HepG2 (cell line): Measurements from ENCODE around the gene LCN2. TPM values are rescaled to one million over a fixed set of nuclear protein-coding genes. Genes with fewer than 3 reads are reported as not detected.

Source experiments
- BCL6 ChIP-seq: IDR thresholded peaks from 2 replicates; pipeline ENCODE4 v1.6.1; 2016; ENCODE audit warnings: missing genetic modification reagents, missing compliant biosample characterization
- ESRRA ChIP-seq: sonication (generic); formaldehyde crosslinking; IDR thresholded peaks from 2 replicates; pipeline ENCODE4 v1.5.1; 2020; ENCODE audit warnings: mild to moderate bottlenecking, low read depth, missing genetic modification reagents
- HOXA9 ChIP-seq: sonication (generic); formaldehyde crosslinking; IDR thresholded peaks from 2 replicates; pipeline ENCODE4 v1.8.1; 2022; ENCODE audit warnings: missing genetic modification reagents, mild to moderate bottlenecking, moderate library complexity, borderline replicate concordance
- MAF1 ChIP-seq: sonication (generic); formaldehyde crosslinking; IDR thresholded peaks from 2 replicates; pipeline ENCODE4 v1.5.0; 2020; ENCODE audit warnings: missing genetic modification reagents, borderline replicate concordance
- NR3C1 ChIP-seq: sonication (generic); formaldehyde crosslinking; IDR thresholded peaks from 2 replicates; pipeline ENCODE4 v1.4.0; 2020; ENCODE audit warnings: missing genetic modification reagents
- PHF20 ChIP-seq: sonication (generic); formaldehyde crosslinking; IDR thresholded peaks from 2 replicates; pipeline ENCODE4 v1.5.0; 2020; ENCODE audit warnings: mild to moderate bottlenecking, missing genetic modification reagents
- SALL2 ChIP-seq: sonication (generic); formaldehyde crosslinking; IDR thresholded peaks from 2 replicates; pipeline ENCODE4 v1.8.1; 2023; ENCODE audit warnings: mild to moderate bottlenecking, missing genetic modification reagents, inconsistent platforms
- SAP130 ChIP-seq: IDR thresholded peaks from 2 replicates; pipeline ENCODE4 v1.6.1; 2016; ENCODE audit warnings: low read depth
- STAG1 ChIP-seq: sonication (generic); formaldehyde crosslinking; IDR thresholded peaks from 2 replicates; pipeline ENCODE4 v1.4.0; 2020; ENCODE audit warnings: missing genetic modification reagents
- ZFX ChIP-seq: sonication (generic); formaldehyde crosslinking; IDR thresholded peaks from 2 replicates; pipeline ENCODE4 v1.4.0; 2020; ENCODE audit warnings: mild to moderate bottlenecking, low read depth, missing genetic modification reagents, moderate library complexity
- ZMAT3 ChIP-seq: sonication (generic); formaldehyde crosslinking; conservative IDR thresholded peaks from 2 replicates; pipeline ENCODE4 v1.7.0; 2021; ENCODE audit warnings: missing genetic modification reagents
- ZNF143 ChIP-seq: sonication (generic); formaldehyde crosslinking; IDR thresholded peaks from 2 replicates; pipeline ENCODE4 v1.4.0; 2020; ENCODE audit warnings: missing genetic modification reagents
- ZNF329 ChIP-seq: sonication (generic); formaldehyde crosslinking; IDR thresholded peaks from 2 replicates; pipeline ENCODE4 v1.9.0; 2021; ENCODE audit warnings: low read depth, mild to moderate bottlenecking, missing genetic modification reagents
- ZNF567 ChIP-seq: sonication (generic); formaldehyde crosslinking; IDR thresholded peaks from 2 replicates; pipeline ENCODE4 v1.8.1; 2023; ENCODE audit warnings: mild to moderate bottlenecking, missing genetic modification reagents, borderline replicate concordance
- ZNF619 ChIP-seq: sonication (generic); formaldehyde crosslinking; IDR thresholded peaks from 2 replicates; pipeline ENCODE4 v1.4.0; 2020; ENCODE audit warnings: mild to moderate bottlenecking, missing genetic modification reagents
- ZNF780A ChIP-seq: sonication (generic); formaldehyde crosslinking; IDR thresholded peaks from 2 replicates; pipeline ENCODE4 v1.8.0; 2022; ENCODE audit warnings: mild to moderate bottlenecking, missing genetic modification reagents, moderate library complexity
- ZNF883 ChIP-seq: sonication (generic); formaldehyde crosslinking; IDR thresholded peaks from 2 replicates; pipeline ENCODE4 v1.5.1; 2020; ENCODE audit warnings: mild to moderate bottlenecking, missing genetic modification reagents; ENCODE audit errors: not compliant biosample characterization
- polyA plus RNA-seq, 8 experiments: library from polyadenylated mRNA; depleted of rRNA in 3 of 8; stranded (reverse) in 7 of 8; unstranded in 1 of 8; fragments of >200 nt; fragmentation: Illumina TruSeq in 4 of 8; extraction: Trizol in 4 of 8; gene quantifications; 2 replicates each; pipeline versions ENCODE4 v1.2.1 to v1.2.3, GENCODE V29; 2011 to 2016; ENCODE audit warnings: low read depth in 4 of 8, missing spikeins in 1 of 8, mixed read lengths in 1 of 8; ENCODE audit not compliant: insufficient read depth in 1 of 8
- total RNA-seq, 5 experiments: library from RNA; depleted of rRNA; stranded (reverse); fragments of >200 nt; fragmentation: Illumina TruSeq; extraction: Trizol; gene quantifications; 2 replicates each; pipeline ENCODE4 v1.2.3, GENCODE V29; 2016; ENCODE audit warnings: low read depth in 1 of 5
- TF ChIP-seq, protein P1 (sequence below), 2 experiments: fragments of 450-650 bp in 1 of 2; sonication (generic) in 1 of 2; formaldehyde crosslinking; IDR thresholded peaks; 2 replicates each; pipeline versions ENCODE4 v1.5.0 to v1.8.0; 2020 to 2022; ENCODE audit warnings: mild to moderate bottlenecking in 1 of 2, missing genetic modification reagents in 1 of 2
- TF ChIP-seq, protein P2 (sequence below): sonication (generic); formaldehyde crosslinking; IDR thresholded peaks from 2 replicates; pipeline ENCODE4 v1.4.0; 2020; ENCODE audit warnings: missing genetic modification reagents
- TF ChIP-seq, protein P3 (sequence below): sonication (generic); formaldehyde crosslinking; IDR thresholded peaks from 2 replicates; pipeline ENCODE4 v1.4.0; 2020; ENCODE audit warnings: missing genetic modification reagents
- TF ChIP-seq, protein P4 (sequence below): sonication (generic); formaldehyde crosslinking; IDR thresholded peaks from 2 replicates; pipeline ENCODE4 v1.8.0; 2023; ENCODE audit warnings: mild to moderate bottlenecking, missing genetic modification reagents
- TF ChIP-seq, protein P5 (sequence below), 2 experiments: sonication (generic) in 1 of 2; formaldehyde crosslinking in 1 of 2; IDR thresholded peaks; 2 replicates each; pipeline versions ENCODE4 v1.4.0 to v1.6.1; 2018 to 2020; ENCODE audit warnings: missing genetic modification reagents in 2 of 2, borderline replicate concordance in 1 of 2, low read depth in 1 of 2, mild to moderate bottlenecking in 1 of 2, missing biosample characterization in 1 of 2
- TF ChIP-seq, protein P6 (sequence below): sonication (generic); formaldehyde crosslinking; IDR thresholded peaks from 2 replicates; pipeline ENCODE4 v1.8.1; 2023; ENCODE audit warnings: mild to moderate bottlenecking, missing genetic modification reagents, borderline replicate concordance

Gene LCN2
- total and polyA plus RNA-seq, 2 of the 13 experiments (the other 11 are each of a cell fraction or from before 2014, with no cell fraction given), result 0.38 to 1.4 TPM

DNA sequence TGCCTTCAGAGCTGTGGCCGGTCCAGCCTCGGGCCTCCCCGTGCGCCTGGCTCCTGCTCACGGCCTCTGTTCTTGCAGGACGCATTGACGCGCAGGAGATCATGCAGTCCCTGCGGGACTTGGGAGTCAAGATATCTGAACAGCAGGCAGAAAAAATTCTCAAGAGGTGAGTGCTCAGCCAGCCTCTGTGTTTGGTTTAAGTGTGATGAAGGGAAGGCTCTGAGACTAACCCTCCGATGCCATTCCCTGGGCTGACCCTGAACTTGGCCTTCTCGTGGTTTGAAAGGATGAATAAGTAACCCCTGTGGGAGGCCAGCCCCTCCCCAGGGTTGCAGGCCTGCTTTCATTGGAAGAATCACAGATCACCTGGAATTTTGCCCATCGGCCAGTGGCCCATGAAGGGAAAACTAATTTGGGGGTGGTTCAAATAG, 48.0 kb upstream of the LCN2 start (continued):
- TF ChIP-seq, protein P1, sequence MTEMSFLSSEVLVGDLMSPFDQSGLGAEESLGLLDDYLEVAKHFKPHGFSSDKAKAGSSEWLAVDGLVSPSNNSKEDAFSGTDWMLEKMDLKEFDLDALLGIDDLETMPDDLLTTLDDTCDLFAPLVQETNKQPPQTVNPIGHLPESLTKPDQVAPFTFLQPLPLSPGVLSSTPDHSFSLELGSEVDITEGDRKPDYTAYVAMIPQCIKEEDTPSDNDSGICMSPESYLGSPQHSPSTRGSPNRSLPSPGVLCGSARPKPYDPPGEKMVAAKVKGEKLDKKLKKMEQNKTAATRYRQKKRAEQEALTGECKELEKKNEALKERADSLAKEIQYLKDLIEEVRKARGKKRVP (CRISPR knock-in tag; IDR thresholded peaks at IDR 0.05), result no peak
- TF ChIP-seq ZNF619 (CRISPR knock-in tag) (no peak), ZNF567 (CRISPR knock-in tag) (no peak), ZNF143 (CRISPR knock-in tag) (no peak), SAP130 (peak; percentile 48), ESRRA (CRISPR knock-in tag) (no peak), HOXA9 (no peak), STAG1 (no peak), NR3C1 (no peak), PHF20 (CRISPR knock-in tag) (no peak), ZMAT3 (CRISPR knock-in tag) (no peak), ZNF883 (CRISPR knock-in tag) (no peak), BCL6 (CRISPR knock-in tag) (peak; percentile 44; the same call in 1 of the 2 replicates), SALL2 (CRISPR knock-in tag) (no peak), ZFX (CRISPR knock-in tag) (0 out of 2 replicates have a peak, but pooled peaks have one; percentile 15), ZNF780A (CRISPR knock-in tag) (no peak), ZNF329 (CRISPR knock-in tag) (no peak), MAF1 (no peak)
- TF ChIP-seq, protein P2, sequence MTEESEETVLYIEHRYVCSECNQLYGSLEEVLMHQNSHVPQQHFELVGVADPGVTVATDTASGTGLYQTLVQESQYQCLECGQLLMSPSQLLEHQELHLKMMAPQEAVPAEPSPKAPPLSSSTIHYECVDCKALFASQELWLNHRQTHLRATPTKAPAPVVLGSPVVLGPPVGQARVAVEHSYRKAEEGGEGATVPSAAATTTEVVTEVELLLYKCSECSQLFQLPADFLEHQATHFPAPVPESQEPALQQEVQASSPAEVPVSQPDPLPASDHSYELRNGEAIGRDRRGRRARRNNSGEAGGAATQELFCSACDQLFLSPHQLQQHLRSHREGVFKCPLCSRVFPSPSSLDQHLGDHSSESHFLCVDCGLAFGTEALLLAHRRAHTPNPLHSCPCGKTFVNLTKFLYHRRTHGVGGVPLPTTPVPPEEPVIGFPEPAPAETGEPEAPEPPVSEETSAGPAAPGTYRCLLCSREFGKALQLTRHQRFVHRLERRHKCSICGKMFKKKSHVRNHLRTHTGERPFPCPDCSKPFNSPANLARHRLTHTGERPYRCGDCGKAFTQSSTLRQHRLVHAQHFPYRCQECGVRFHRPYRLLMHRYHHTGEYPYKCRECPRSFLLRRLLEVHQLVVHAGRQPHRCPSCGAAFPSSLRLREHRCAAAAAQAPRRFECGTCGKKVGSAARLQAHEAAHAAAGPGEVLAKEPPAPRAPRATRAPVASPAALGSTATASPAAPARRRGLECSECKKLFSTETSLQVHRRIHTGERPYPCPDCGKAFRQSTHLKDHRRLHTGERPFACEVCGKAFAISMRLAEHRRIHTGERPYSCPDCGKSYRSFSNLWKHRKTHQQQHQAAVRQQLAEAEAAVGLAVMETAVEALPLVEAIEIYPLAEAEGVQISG, result 0 out of 2 replicates have a peak, but pooled peaks have one; percentile 16
- TF ChIP-seq, protein P3, sequence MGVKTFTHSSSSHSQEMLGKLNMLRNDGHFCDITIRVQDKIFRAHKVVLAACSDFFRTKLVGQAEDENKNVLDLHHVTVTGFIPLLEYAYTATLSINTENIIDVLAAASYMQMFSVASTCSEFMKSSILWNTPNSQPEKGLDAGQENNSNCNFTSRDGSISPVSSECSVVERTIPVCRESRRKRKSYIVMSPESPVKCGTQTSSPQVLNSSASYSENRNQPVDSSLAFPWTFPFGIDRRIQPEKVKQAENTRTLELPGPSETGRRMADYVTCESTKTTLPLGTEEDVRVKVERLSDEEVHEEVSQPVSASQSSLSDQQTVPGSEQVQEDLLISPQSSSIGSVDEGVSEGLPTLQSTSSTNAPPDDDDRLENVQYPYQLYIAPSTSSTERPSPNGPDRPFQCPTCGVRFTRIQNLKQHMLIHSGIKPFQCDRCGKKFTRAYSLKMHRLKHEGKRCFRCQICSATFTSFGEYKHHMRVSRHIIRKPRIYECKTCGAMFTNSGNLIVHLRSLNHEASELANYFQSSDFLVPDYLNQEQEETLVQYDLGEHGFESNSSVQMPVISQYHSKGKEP (CRISPR knock-in tag), result no peak
- TF ChIP-seq, protein P4, sequence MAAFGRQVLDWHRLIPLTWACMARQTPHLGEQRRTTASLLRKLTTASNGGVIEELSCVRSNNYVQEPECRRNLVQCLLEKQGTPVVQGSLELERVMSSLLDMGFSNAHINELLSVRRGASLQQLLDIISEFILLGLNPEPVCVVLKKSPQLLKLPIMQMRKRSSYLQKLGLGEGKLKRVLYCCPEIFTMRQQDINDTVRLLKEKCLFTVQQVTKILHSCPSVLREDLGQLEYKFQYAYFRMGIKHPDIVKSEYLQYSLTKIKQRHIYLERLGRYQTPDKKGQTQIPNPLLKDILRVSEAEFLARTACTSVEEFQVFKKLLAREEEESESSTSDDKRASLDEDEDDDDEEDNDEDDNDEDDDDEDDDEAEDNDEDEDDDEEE (CRISPR knock-in tag), result no peak
- TF ChIP-seq, protein P5, sequence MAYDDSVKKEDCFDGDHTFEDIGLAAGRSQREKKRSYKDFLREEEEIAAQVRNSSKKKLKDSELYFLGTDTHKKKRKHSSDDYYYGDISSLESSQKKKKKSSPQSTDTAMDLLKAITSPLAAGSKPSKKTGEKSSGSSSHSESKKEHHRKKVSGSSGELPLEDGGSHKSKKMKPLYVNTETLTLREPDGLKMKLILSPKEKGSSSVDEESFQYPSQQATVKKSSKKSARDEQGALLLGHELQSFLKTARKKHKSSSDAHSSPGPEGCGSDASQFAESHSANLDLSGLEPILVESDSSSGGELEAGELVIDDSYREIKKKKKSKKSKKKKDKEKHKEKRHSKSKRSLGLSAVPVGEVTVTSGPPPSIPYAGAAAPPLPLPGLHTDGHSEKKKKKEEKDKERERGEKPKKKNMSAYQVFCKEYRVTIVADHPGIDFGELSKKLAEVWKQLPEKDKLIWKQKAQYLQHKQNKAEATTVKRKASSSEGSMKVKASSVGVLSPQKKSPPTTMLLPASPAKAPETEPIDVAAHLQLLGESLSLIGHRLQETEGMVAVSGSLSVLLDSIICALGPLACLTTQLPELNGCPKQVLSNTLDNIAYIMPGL (CRISPR knock-in tag; IDR thresholded peaks at IDR 0.05; ENCODE audit: borderline replicate concordance in 1 of 2, low read depth in 1 of 2), result no peak
- TF ChIP-seq, protein P6, sequence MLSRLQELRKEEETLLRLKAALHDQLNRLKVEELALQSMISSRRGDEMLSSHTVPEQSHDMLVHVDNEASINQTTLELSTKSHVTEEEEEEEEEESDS (CRISPR knock-in tag), result no peak
